SK-N-MC (cell line): ENCODE measurements around the gene DSN1.

Experiments used
- EZH2 ChIP-seq: fragments of 200-600 bp; sonication (generic); IDR thresholded peaks from one replicate; pipeline ENCODE4 v1.6.1; 2017; ENCODE audit warnings: antibody characterized with exemption
- FOXP2 ChIP-seq: optimal IDR thresholded peaks from 2 replicates; pipeline ENCODE3; 2011; ENCODE audit warnings: mild to moderate bottlenecking, moderate library complexity; ENCODE audit not compliant: insufficient read depth; ENCODE audit errors: extremely low read length, control extremely low read depth
- POLR2AphosphoS5 ChIP-seq: IDR thresholded peaks from 2 replicates; pipeline ENCODE4 v1.6.1; 2012; ENCODE audit warnings: mild to moderate bottlenecking, low read depth, low read length, borderline replicate concordance

DNA sequence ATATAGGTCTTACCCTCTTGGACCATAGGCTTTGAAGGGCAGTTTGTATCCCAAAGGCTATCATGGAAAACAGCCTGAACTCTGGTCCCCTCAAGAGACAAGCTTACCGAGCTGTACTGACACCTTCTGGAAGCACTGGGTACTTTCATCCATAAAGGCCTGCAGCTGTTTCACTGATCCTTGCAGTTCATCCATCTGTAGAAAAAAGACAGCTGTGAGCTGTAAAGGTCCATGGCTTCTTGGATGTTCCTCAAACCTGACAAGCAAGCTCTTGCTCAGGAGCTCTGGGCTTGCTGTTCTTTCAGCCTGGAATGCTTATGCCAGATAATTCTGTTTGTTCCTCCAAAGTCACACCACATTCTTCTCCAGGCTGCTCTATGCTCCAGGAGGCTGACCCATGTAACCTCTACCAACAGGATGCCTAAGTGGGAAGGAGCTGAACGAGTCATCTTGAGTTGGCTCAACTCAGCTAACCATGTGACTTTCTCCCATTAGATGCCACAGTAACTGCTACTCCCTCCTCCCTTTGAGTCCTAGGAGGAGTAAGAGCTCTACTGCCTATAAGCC lies 18.8 kb downstream of the DSN1 start:
- no peak for TF ChIP-seq EZH2
- no peak for TF ChIP-seq POLR2AphosphoS5
- TF ChIP-seq FOXP2, result no peak
